ENCODE measurements around the gene USP37. TPM values are rescaled to one million over a fixed set of nuclear protein-coding genes. Genes with fewer than 3 reads are reported as not detected.

Gene USP37
- total RNA-seq, 1 donor from 2014 or later = 23.3 TPM

DNA sequence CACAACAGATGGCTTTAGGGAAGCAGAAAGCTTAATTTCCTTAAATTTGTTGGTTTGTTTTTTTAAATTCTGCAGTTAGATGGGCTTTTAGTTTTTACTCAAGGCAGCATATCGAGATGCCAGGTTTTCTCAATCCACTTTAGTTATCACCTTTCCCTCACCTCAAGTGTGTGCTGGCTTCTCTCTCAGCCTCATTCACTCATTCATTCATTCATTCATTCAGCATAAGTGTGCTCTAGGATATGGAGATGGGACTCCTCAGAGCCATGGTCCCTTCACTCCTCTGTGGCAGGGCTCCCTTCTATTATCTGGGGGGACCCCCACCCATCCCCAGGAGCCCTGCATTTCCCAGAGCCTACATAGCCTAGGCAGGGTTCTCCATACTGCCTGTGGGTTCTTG, 130.2 kb downstream of the USP37 start:
- intact Hi-C loops (cut with DNase I) = no loop called here
- no peaks in the 10 kb centered on the region for H3K9me3 ChIP-seq
- no peak for DNase-seq (ENCODE audit: extremely low spot score in 2 of 2)
- H3K27me3 ChIP-seq = no peaks in the 10 kb centered on the region
- H3K36me3 ChIP-seq = no peaks in the 10 kb centered on the region
- H3K27ac ChIP-seq = no peak overlapping the region
- no peaks in the 10 kb centered on the region for H3K4me1 ChIP-seq
- TF ChIP-seq, protein P1, sequence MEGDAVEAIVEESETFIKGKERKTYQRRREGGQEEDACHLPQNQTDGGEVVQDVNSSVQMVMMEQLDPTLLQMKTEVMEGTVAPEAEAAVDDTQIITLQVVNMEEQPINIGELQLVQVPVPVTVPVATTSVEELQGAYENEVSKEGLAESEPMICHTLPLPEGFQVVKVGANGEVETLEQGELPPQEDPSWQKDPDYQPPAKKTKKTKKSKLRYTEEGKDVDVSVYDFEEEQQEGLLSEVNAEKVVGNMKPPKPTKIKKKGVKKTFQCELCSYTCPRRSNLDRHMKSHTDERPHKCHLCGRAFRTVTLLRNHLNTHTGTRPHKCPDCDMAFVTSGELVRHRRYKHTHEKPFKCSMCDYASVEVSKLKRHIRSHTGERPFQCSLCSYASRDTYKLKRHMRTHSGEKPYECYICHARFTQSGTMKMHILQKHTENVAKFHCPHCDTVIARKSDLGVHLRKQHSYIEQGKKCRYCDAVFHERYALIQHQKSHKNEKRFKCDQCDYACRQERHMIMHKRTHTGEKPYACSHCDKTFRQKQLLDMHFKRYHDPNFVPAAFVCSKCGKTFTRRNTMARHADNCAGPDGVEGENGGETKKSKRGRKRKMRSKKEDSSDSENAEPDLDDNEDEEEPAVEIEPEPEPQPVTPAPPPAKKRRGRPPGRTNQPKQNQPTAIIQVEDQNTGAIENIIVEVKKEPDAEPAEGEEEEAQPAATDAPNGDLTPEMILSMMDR (IDR thresholded peaks at IDR 0.05) = no peak
- no peak for TF ChIP-seq POLR2AphosphoS5 (IDR thresholded peaks at IDR 0.05; ENCODE audit: insufficient read depth in 1 of 2, low read depth in 1 of 2)
- no peak for TF ChIP-seq POLR2A (IDR thresholded peaks at IDR 0.05)
- H3K4me3 ChIP-seq = no peak overlapping the region

DNA sequence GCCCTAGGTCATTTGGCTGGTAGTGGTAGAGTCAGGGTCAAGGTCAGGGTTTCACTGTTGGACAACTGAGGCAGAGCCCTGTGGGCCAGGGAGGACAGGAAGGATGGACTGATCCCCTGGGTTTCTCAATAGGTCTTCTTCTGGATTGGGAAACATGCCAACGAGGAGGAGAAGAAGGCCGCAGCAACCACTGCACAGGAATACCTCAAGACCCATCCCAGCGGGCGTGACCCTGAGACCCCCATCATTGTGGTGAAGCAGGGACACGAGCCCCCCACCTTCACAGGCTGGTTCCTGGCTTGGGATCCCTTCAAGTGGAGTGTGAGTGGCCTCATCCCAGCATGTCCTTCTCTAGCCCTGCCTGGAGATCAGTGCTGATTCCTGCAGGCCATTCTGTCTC, 131.2 kb downstream of the USP37 start:
- TF ChIP-seq POLR2AphosphoS5 (IDR thresholded peaks at IDR 0.05; ENCODE audit: insufficient read depth in 1 of 2, low read depth in 1 of 2) = no peak
- TF ChIP-seq, protein P1 (IDR thresholded peaks at IDR 0.05) = no peak
- no peak for TF ChIP-seq POLR2A (IDR thresholded peaks at IDR 0.05)
- intact Hi-C loops (cut with DNase I) = no loop called here
- DNase-seq (ENCODE audit: extremely low spot score in 2 of 2) = no peak

DNA sequence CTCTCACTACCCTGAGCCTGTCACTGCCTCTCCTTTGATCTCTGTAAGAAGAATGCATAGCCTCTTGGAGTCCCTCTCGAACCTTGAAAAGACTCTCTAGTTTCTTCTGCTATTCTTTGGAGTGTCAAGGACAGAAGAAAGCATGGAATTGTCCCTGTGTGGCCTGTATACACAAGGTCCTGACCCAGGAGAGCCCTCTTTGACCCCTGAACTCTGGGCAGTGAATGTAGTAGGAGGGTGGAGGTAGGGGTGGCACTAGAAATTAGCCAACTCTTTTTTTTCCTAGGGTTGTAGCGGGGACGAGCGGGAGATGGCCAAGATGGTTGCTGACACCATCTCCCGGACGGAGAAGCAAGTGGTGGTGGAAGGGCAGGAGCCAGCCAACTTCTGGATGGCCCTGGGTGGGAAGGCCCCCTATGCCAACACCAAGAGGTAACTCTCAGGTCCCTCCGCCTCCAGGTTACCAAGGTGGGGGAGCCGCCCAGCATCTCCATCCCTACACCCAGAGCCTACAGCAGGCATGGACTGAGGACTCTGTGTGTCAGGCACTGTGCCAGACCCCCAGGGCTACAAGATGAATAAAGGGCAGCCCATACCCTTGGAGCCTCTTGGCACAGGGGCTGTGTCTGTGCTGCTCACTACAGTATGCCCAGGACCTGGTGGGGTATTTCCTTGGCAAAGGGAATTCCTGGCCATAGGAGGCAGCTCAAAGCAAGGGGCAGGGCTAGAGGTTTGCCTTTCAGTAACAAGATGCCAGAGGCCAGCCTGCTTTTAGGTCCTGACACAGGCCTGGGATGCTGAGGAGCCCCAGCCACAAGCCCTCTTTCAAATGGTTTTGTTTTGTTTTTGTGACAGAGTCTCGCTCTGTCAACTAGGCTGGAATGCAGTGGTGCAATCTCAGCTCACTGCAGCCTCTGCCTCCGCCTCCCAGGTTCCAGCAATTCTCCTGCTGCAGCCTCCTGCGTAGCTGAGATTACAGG, 132.9 kb downstream of the USP37 start:
- no peak overlapping the region for H3K27ac ChIP-seq
- H3K9me3 ChIP-seq = no peaks in the 10 kb centered on the region
- TF ChIP-seq POLR2AphosphoS5 (IDR thresholded peaks at IDR 0.05; ENCODE audit: insufficient read depth in 1 of 2, low read depth in 1 of 2) (no peak), POLR2A (IDR thresholded peaks at IDR 0.05) (no peak)
- TF ChIP-seq, protein P1 (IDR thresholded peaks at IDR 0.05) = no peak
- H3K4me1 ChIP-seq = no peaks in the 10 kb centered on the region
- no peak overlapping the region for H3K4me3 ChIP-seq
- intact Hi-C loops (cut with DNase I) = no loop called here
- H3K27me3 ChIP-seq = no peaks in the 10 kb centered on the region
- no peak for DNase-seq (ENCODE audit: extremely low spot score in 2 of 2)
- H3K36me3 ChIP-seq = no peaks in the 10 kb centered on the region

More for the DNA sequence above, 131.2 kb downstream of the USP37 start:
- Histone ChIP-seq H3K9me3 (no peaks in the 10 kb centered on the region), H3K36me3 (no peaks in the 10 kb centered on the region), H3K27ac (no peak overlapping the region), H3K27me3 (no peaks in the 10 kb centered on the region), H3K4me1 (no peaks in the 10 kb centered on the region), H3K4me3 (no peak overlapping the region)

DNA sequence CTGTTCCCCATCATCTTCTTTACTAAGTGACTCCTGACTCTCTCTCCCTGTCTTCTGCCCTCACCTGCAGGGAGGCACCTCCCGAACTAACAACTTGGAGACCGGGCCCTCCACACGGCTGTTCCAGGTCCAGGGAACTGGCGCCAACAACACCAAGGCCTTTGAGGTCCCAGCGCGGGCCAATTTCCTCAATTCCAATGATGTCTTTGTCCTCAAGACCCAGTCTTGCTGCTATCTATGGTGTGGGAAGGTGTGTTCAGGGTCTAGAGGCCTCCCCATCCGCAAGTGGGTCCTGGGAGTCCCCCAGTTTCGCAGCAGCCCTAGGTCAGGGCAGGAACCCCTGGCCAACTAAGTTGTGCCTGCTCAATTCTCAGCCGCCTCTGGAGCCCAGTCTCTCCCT, 133.7 kb downstream of the USP37 start:
- H3K27ac ChIP-seq = no peak overlapping the region
- no peaks in the 10 kb centered on the region for H3K9me3 ChIP-seq
- DNase-seq (ENCODE audit: extremely low spot score in 2 of 2) = no peak
- H3K27me3 ChIP-seq = no peaks in the 10 kb centered on the region
- H3K36me3 ChIP-seq = no peaks in the 10 kb centered on the region
- intact Hi-C loops (cut with DNase I) = no loop called here
- TF ChIP-seq POLR2A (IDR thresholded peaks at IDR 0.05) = no peak
- TF ChIP-seq, protein P1 (IDR thresholded peaks at IDR 0.05) = no peak
- no peak for TF ChIP-seq POLR2AphosphoS5 (IDR thresholded peaks at IDR 0.05; ENCODE audit: insufficient read depth in 1 of 2, low read depth in 1 of 2)
- H3K4me1 ChIP-seq = no peaks in the 10 kb centered on the region
- H3K4me3 ChIP-seq = no peak overlapping the region

All from vagina (tissue), 2 donors.